HepG2 (cell line): ENCODE results near the gene CHN1. TPM values are rescaled to one million over a fixed set of nuclear protein-coding genes. Genes with fewer than 3 reads are reported as not detected.

Experiments
- HOXA5 ChIP-seq: sonication (generic); formaldehyde crosslinking; IDR thresholded peaks from 2 replicates; pipeline ENCODE4 v1.4.0; 2020; ENCODE audit warnings: missing genetic modification reagents
- KAT2B ChIP-seq: fragments of 150-350 bp; IDR thresholded peaks from 2 replicates; pipeline ENCODE4 v1.6.1; 2014; ENCODE audit warnings: low read depth, low read length, borderline replicate concordance
- ZBTB33 ChIP-seq: sonication (generic); formaldehyde crosslinking; IDR thresholded peaks from 2 replicates; pipeline ENCODE4 v1.4.0; 2020; ENCODE audit warnings: missing genetic modification reagents
- ZBTB40 ChIP-seq, 2 experiments: fragments of 450-650 bp in 1 of 2; sonication (generic) in 1 of 2; formaldehyde crosslinking in 1 of 2; IDR thresholded peaks; 2 replicates each; pipeline versions ENCODE4 v1.6.1 to v1.8.0; 2016 to 2022; ENCODE audit warnings: antibody characterized with exemption in 1 of 2, mild to moderate bottlenecking in 1 of 2, missing genetic modification reagents in 1 of 2
- ZNF282 ChIP-seq: fragments of 450-650 bp; IDR thresholded peaks from 2 replicates; pipeline ENCODE4 v1.6.1; 2018; ENCODE audit not compliant: partially characterized antibody
- polyA plus RNA-seq, 8 experiments: library from polyadenylated mRNA; depleted of rRNA in 3 of 8; stranded (reverse) in 7 of 8; unstranded in 1 of 8; fragments of >200 nt; fragmentation: Illumina TruSeq in 4 of 8; extraction: Trizol in 4 of 8; gene quantifications; 2 replicates each; pipeline versions ENCODE4 v1.2.1 to v1.2.3, GENCODE V29; 2011 to 2016; ENCODE audit warnings: low read depth in 4 of 8, missing spikeins in 1 of 8, mixed read lengths in 1 of 8; ENCODE audit not compliant: insufficient read depth in 1 of 8
- total RNA-seq, 5 experiments: library from RNA; depleted of rRNA; stranded (reverse); fragments of >200 nt; fragmentation: Illumina TruSeq; extraction: Trizol; gene quantifications; 2 replicates each; pipeline ENCODE4 v1.2.3, GENCODE V29; 2016; ENCODE audit warnings: low read depth in 1 of 5
- TF ChIP-seq, protein P1 (sequence below): sonication (generic); formaldehyde crosslinking; IDR thresholded peaks from 2 replicates; pipeline ENCODE4 v1.9.0; 2021; ENCODE audit warnings: missing genetic modification reagents, borderline replicate concordance

CHN1 gene
- total and polyA plus RNA-seq, 2 of the 13 experiments (the other 11 are each of a cell fraction or from before 2014, with no cell fraction given) = 2.8 to 3.5 TPM

- no peak for TF ChIP-seq ZBTB40 (IDR thresholded peaks at IDR 0.05)
- no peak for TF ChIP-seq ZBTB40 (CRISPR knock-in tag; IDR thresholded peaks at IDR 0.05)
- TF ChIP-seq ZNF282 = no peak
- TF ChIP-seq KAT2B = no peak
- TF ChIP-seq, protein P1, sequence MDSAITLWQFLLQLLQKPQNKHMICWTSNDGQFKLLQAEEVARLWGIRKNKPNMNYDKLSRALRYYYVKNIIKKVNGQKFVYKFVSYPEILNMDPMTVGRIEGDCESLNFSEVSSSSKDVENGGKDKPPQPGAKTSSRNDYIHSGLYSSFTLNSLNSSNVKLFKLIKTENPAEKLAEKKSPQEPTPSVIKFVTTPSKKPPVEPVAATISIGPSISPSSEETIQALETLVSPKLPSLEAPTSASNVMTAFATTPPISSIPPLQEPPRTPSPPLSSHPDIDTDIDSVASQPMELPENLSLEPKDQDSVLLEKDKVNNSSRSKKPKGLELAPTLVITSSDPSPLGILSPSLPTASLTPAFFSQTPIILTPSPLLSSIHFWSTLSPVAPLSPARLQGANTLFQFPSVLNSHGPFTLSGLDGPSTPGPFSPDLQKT (CRISPR knock-in tag) = no peak
- TF ChIP-seq HOXA5 (CRISPR knock-in tag) = no peak
- no peak for TF ChIP-seq ZBTB33 (CRISPR knock-in tag)
- TF ChIP-seq, all 625 proteins: peak for 0
Measured at GRCh38 chr2:174892546-174892945, 112.6 kb downstream of the CHN1 start (continued).
